K562 (cell line): ENCODE data around the gene PPIE. TPM values are rescaled to one million over a fixed set of nuclear protein-coding genes. Genes with fewer than 3 reads are reported as not detected.
A peak's percentile ranks its signal among the peaks of the same experiment; 100 is the strongest.

Experiments
- EGR1 ChIP-seq: fragments of 450-650 bp; conservative IDR thresholded peaks from 2 replicates; pipeline ENCODE4 v1.6.1; 2017; ENCODE audit warnings: mild to moderate bottlenecking
- GATA2 ChIP-seq: sonication (generic); formaldehyde crosslinking; IDR thresholded peaks from 2 replicates; pipeline ENCODE4 v1.4.0; 2020; ENCODE audit warnings: mild to moderate bottlenecking, missing genetic modification reagents
- GTF2A2 ChIP-seq: IDR thresholded peaks from 2 replicates; pipeline ENCODE4 v1.6.1; 2016; ENCODE audit warnings: mild to moderate bottlenecking, missing genetic modification characterization, missing compliant biosample characterization
- HNRNPUL1 ChIP-seq: fragments of 200-400 bp; formaldehyde crosslinking; IDR thresholded peaks from 2 replicates; pipeline ENCODE4 v1.6.1; 2017; ENCODE audit warnings: low read length
- KLF1 ChIP-seq: fragments of 450-650 bp; IDR thresholded peaks from 2 replicates; pipeline ENCODE4 v1.6.1; 2016; ENCODE audit warnings: missing genetic modification characterization, missing compliant biosample characterization
- POLR2AphosphoS5 ChIP-seq: IDR thresholded peaks from 2 replicates; pipeline ENCODE4 v1.6.1; 2011; ENCODE audit warnings: mild to moderate bottlenecking, low read depth, low read length, moderate library complexity; ENCODE audit not compliant: control insufficient read depth, insufficient read depth
- PURB ChIP-seq: sonication (generic); formaldehyde crosslinking; IDR thresholded peaks from 2 replicates; pipeline ENCODE4 v1.9.0; 2021; ENCODE audit warnings: low read depth, mild to moderate bottlenecking, missing genetic modification reagents
- RB1 ChIP-seq: fragments of 450-650 bp; IDR thresholded peaks from 2 replicates; pipeline ENCODE4 v1.6.1; 2017; ENCODE audit warnings: low read depth, mild to moderate bottlenecking
- SAP30 ChIP-seq: fragments of 200-600 bp; sonication (generic); IDR thresholded peaks from 2 replicates; pipeline ENCODE4 v1.6.1; 2012; ENCODE audit warnings: borderline replicate concordance, low read depth, mild to moderate bottlenecking, moderate library complexity, low read length, control low read depth, inconsistent platforms; ENCODE audit not compliant: insufficient read depth, poor library complexity, severe bottlenecking
- SIX5 ChIP-seq, 2 experiments: IDR thresholded peaks; 2 replicates each; pipeline ENCODE4 v1.6.1; 2011; ENCODE audit warnings: low read length in 2 of 2, borderline replicate concordance in 1 of 2, low read depth in 1 of 2, mild to moderate bottlenecking in 1 of 2, moderate library complexity in 1 of 2; ENCODE audit not compliant: insufficient read depth in 1 of 2
- SRF ChIP-seq, 2 experiments: fragments of 250-450, 450-650 bp in 1 of 2; sonication (Bioruptor Pico) in 1 of 2; sonication (generic) in 1 of 2; formaldehyde crosslinking; IDR thresholded peaks; 2 replicates each; pipeline versions ENCODE4 v1.5.0 to v1.5.1; 2020 to 2022; ENCODE audit warnings: mild to moderate bottlenecking in 1 of 2, missing genetic modification reagents in 1 of 2
- TARDBP ChIP-seq: fragments of 450-650 bp; IDR thresholded peaks from 2 replicates; pipeline ENCODE4 v1.6.1; 2016
- TFAM ChIP-seq: fragments of 250-450 bp; sonication (Bioruptor Pico); conservative IDR thresholded peaks from 2 replicates; pipeline ENCODE4 v1.5.0; 2021; ENCODE audit warnings: mild to moderate bottlenecking, moderate library complexity
- UBTF ChIP-seq, 2 experiments: IDR thresholded peaks; 2 replicates each; pipeline ENCODE4 v1.6.1; 2012; ENCODE audit warnings: improper control_type of control experiment in 2 of 2, low read depth in 2 of 2, low read length in 2 of 2, borderline replicate concordance in 1 of 2
- ZNF239 ChIP-seq: fragments of 250-450 bp; sonication (Bioruptor Pico); IDR thresholded peaks from 2 replicates; pipeline ENCODE4 v1.4.0; 2020; ENCODE audit warnings: mild to moderate bottlenecking
- ZNF41 ChIP-seq: fragments of 250-450 bp; sonication (Bioruptor Pico); conservative IDR thresholded peaks from 2 replicates; pipeline ENCODE4 v1.4.0; 2020; ENCODE audit warnings: mild to moderate bottlenecking
- ZNF707 ChIP-seq: fragments of 250-450 bp; sonication (Bioruptor Pico); conservative IDR thresholded peaks from 2 replicates; pipeline ENCODE4 v1.8.0; 2022; ENCODE audit warnings: inconsistent platforms, mild to moderate bottlenecking, moderate library complexity
- ZNF717 ChIP-seq: fragments of 250-450 bp; sonication (Bioruptor Pico); IDR thresholded peaks from 2 replicates; pipeline ENCODE4 v1.5.0; 2021
- polyA plus RNA-seq, 8 experiments: library from polyadenylated mRNA; depleted of rRNA in 4 of 8; stranded (reverse) in 5 of 8; unstranded in 3 of 8; fragments of >200 nt; fragmentation: Nextera tagmentation in 2 of 8; fragmentation: Illumina TruSeq in 1 of 8; extraction: Ambion mirVana in 2 of 8; extraction: Trizol in 1 of 8; gene quantifications; 2 replicates each; pipeline versions ENCODE4 v1.2.1 to v1.2.3, GENCODE V29; 2011 to 2014; ENCODE audit warnings: inconsistent platforms in 1 of 8, missing spikeins in 1 of 8
- total RNA-seq, 7 experiments: library from RNA; depleted of rRNA in 6 of 7; stranded (reverse); fragments of >200 nt in 6 of 7; fragmentation: Illumina TruSeq in 2 of 7; extraction: Trizol in 2 of 7; gene quantifications; 2 replicates each; pipeline versions ENCODE4 v1.2.1 to v1.2.3, GENCODE V29; 2011 to 2021; ENCODE audit warnings: low replicate concordance in 1 of 7
- TF ChIP-seq, protein P1 (sequence below), 2 experiments: fragments of 450-650 bp; IDR thresholded peaks; 2 replicates each; pipeline ENCODE4 v1.6.1; 2016; ENCODE audit warnings: mild to moderate bottlenecking in 2 of 2, borderline replicate concordance in 1 of 2, low read depth in 1 of 2, moderate library complexity in 1 of 2

The PPIE gene
- total and polyA plus RNA-seq, 9 of the 15 experiments (the other 6 are each of a cell fraction or from before 2014, with no cell fraction given) = 75.4 to 444 (median 131) TPM

- TF ChIP-seq, protein P1, sequence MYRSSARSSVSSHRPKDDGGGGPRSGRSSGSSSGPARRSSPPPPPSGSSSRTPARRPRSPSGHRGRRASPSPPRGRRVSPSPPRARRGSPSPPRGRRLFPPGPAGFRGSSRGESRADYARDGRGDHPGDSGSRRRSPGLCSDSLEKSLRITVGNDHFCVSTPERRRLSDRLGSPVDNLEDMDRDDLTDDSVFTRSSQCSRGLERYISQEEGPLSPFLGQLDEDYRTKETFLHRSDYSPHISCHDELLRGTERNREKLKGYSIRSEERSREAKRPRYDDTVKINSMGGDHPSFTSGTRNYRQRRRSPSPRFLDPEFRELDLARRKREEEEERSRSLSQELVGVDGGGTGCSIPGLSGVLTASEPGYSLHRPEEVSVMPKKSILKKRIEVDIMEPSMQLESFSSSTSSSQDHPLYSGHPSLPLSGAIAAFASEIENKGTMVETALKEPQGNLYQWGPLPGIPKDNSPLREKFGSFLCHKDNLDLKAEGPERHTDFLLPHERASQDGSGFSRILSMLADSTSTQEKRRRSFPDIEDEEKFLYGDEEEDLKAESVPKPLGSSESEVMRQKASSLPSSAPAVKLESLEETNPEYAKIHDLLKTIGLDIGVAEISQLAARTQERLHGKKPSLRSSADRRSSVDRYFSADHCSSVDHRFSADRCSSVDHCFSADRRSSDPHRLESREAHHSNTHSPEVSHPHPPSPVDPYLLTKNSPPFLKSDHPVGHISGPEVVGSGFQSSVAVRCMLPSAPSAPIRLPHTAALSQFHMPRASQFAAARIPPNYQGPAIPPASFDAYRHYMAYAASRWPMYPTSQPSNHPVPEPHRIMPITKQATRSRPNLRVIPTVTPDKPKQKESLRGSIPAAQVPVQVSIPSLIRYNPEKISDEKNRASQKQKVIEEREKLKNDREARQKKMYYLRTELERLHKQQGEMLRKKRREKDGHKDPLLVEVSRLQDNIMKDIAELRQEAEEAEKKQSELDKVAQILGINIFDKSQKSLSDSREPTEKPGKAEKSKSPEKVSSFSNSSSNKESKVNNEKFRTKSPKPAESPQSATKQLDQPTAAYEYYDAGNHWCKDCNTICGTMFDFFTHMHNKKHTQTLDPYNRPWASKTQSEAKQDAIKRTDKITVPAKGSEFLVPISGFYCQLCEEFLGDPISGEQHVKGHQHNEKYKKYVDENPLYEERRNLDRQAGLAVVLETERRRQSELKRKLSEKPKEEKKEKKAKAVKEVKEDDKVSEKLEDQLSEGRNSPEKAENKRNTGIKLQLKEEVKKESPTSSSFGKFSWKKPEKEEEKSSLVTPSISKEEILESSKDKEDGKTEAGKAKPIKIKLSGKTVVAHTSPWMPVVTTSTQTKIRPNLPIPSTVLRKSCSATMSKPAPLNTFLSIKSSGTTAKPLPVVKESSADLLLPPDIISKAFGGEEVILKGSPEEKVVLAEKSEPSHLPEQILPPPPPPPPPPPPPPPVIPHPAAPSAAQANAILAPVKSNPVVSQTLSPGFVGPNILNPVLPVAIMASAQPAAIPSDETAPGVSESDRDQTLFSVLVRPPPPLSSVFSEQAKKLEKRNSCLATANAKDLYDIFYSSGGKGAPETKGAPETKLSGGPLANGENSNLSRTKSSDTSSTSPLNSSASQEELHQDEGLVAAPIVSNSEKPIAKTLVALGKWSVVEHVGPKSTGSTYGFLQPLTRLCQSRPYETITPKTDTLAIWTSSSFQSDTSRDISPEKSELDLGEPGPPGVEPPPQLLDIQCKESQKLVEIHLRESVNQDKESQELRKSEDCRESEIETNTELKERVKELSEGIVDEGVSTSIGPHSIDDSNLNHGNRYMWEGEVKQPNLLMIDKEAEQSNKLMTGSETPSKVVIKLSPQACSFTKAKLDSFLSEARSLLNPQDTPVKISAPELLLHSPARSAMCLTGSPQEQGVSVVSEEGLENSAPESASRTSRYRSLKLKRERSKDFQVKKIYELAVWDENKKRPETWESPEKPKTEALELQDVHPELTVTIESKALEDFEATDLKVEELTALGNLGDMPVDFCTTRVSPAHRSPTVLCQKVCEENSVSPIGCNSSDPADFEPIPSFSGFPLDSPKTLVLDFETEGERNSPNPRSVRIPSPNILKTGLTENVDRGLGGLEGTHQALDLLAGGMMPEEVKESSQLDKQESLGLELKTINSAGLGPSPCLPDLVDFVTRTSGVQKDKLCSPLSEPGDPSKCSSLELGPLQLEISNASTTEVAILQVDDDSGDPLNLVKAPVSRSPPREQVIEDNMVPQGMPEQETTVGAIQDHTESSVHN (IDR thresholded peaks at IDR 0.05; ENCODE audit: borderline replicate concordance in 1 of 2, low read depth in 1 of 2) = no peak
- TF ChIP-seq SIX5 (IDR thresholded peaks at IDR 0.05; ENCODE audit: borderline replicate concordance in 1 of 2, insufficient read depth in 1 of 2, low read depth in 1 of 2, low read length in 2 of 2) (no peak), RB1 (no peak), SRF (CRISPR knock-in tag; IDR thresholded peaks at IDR 0.05) (no peak), KLF1 (tag) (no peak), ZNF707 (CRISPR knock-in tag) (no peak), HNRNPUL1 (no peak), ZNF717 (CRISPR knock-in tag) (no peak), GTF2A2 (no peak), GATA2 (peak; percentile 50; the same call in 1 of the 2 replicates), EGR1 (no peak), TARDBP (no peak), PURB (no peak), ZNF41 (CRISPR knock-in tag) (no peak), UBTF (IDR thresholded peaks at IDR 0.05; ENCODE audit: borderline replicate concordance in 1 of 2, low read depth in 2 of 2, low read length in 2 of 2) (no peak), TFAM (CRISPR knock-in tag) (no peak), SAP30 (no peak), ZNF239 (CRISPR knock-in tag) (no peak), POLR2AphosphoS5 (peak; percentile 44; the same call in 1 of the 2 replicates)
Observed at GRCh38 chr1:39757501-39757900, 18.8 kb downstream of the PPIE start (continued).
